Naive thymus-derived CD8-positive, alpha-beta T cell (primary cell): ENCODE results near the gene MLIP. TPM values are rescaled to one million over a fixed set of nuclear protein-coding genes. Genes with fewer than 3 reads are reported as not detected.

Experiments used
- ATAC-seq, 2 donors: fragments of 150-1000 bp; cut with Tn5 transposase in 1 of 2; sonication (Bioruptor Pico), chemical (Tn5 transposase) in 1 of 2; 1 replicate in 1 of 2; 2 replicates in 1 of 2; pipeline ENCODE4 v1.10.0; 2021; ENCODE audit warnings: mild to moderate bottlenecking in 2 of 2, moderate library complexity in 2 of 2
- POLR2A ChIA-PET: fragments of 350-600 bp; sonication (Branson Sonifier 250); formaldehyde crosslinking; loops from one replicate; lab custom pipeline; 2021; ENCODE audit warnings: antibody characterized with exemption; lab: Charles Lee
- DNase-seq, 10 donors: peaks; one replicate each; pipeline versions ENCODE4 v3.0.0 to v3.0.0-alpha.2; 2020 to 2022
- H3K27ac Mint-ChIP-seq, 10 donors: one replicate each; pipeline ENCODE4 v1.8.0; 2020 to 2022; ENCODE audit warnings: mild to moderate bottlenecking in 10 of 10, mixed read lengths in 10 of 10, moderate library complexity in 4 of 10, inconsistent platforms in 1 of 10
- H3K27me3 Mint-ChIP-seq, 5 donors: one replicate each; pipeline ENCODE4 v1.8.0; 2021 to 2022; ENCODE audit warnings: mixed read lengths in 5 of 5
- H3K36me3 Mint-ChIP-seq, 3 donors: one replicate each; pipeline ENCODE4 v1.8.0; 2020 to 2022; ENCODE audit warnings: mixed read lengths in 3 of 3, mild to moderate bottlenecking in 2 of 3, inconsistent platforms in 1 of 3
- H3K4me1 Mint-ChIP-seq, 4 donors: one replicate each; pipeline ENCODE4 v1.8.0; 2021 to 2022; ENCODE audit warnings: mixed read lengths in 4 of 4
- H3K4me3 Mint-ChIP-seq, 10 donors: one replicate each; pipeline ENCODE4 v1.8.0; 2020 to 2022; ENCODE audit warnings: mild to moderate bottlenecking in 10 of 10, mixed read lengths in 10 of 10, moderate library complexity in 6 of 10, inconsistent platforms in 1 of 10
- H3K9me3 Mint-ChIP-seq, 9 donors: one replicate each; pipeline ENCODE4 v1.8.0; 2020 to 2022; ENCODE audit warnings: mixed read lengths in 9 of 9, mild to moderate bottlenecking in 3 of 9, inconsistent platforms in 1 of 9, moderate library complexity in 1 of 9
- polyA plus RNA-seq, 3 donors: library from polyadenylated mRNA; unstranded; fragments of 300-500 nt; fragmentation: Illumina TruSeq; gene quantifications; one replicate each; pipeline ENCODE4 v1.2.3, GENCODE V29; 2021
- total RNA-seq, 8 experiments: library from RNA in 2 of 8; stranded (reverse) in 2 of 8; gene quantifications; one replicate each; pipeline ENCODE4 v1.2.3 and lab custom pipeline; 2021 to 2026

MLIP gene
- total and polyA plus RNA-seq, 5 experiments from 2014 or later: not detected

DNA sequence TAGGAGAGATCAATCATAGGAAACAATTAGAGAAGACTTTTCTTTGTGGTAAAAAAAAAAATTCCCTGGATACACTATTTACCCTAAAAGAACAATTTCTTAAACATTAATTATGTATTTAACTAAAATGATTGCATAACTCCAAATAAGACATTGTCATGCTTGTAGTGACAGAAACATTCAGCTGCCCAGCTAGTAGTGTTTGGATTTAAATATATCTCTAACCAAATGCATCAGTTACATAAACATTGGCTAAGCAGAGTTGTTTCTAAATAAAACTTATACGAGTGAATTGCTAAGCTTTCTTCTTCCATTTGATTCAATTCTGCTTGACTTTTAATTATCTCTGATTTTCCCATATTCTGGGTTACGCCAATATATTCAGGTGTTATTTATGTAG, 23.7 kb downstream of the MLIP start:
- Mint-ChIP-seq H3K36me3 (no peaks in the 10 kb centered on the region), H3K27me3 (peaks cover 0 to 15% (median 0%) of the 10 kb centered on the region in 5 donors), H3K9me3 (peaks cover 0 to 20% (median 0%) of the 10 kb centered on the region in 9 donors), H3K4me1 (peaks cover 0 to 4% (median 0%) of the 10 kb centered on the region in 4 donors), H3K4me3 (no peak overlapping the region), H3K27ac (no peak overlapping the region)
- DNase-seq: no peak
- POLR2A ChIA-PET: no interaction called here
- no peak for ATAC-seq

DNA sequence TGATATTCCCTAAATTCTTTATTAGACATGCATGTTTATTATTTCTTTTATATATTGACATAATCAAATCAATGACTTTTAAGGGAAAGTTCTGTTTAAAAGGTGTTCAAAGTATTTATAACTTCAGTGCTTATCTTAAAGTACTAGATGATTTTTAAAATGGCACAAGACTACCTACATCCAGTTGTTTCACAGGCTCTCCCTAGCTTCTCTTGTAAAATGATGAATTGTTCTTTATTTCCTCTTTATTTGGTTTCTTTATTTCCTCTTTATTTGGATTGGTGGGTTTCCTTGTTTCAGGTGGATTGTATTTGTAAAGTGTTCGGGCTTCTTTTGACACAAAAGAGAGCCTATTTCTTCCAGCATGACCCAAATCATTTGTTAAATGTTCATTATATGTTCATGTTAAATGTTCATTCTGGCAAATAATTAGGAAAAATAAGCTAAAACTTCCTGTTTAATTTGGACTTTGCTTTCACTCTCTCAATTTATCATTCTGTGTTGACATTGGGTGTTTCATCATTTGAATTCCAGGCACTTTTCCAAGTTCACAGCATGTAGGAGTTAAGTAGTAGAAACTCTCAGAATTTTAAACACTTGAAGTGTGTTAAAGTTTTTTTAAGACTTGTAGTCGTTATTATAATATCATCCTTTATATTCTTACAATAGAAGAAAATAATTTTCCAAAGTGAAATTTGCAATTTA, 24.6 kb downstream of the MLIP start:
- Mint-ChIP-seq H3K4me3 (no peak overlapping the region), H3K36me3 (no peaks in the 10 kb centered on the region), H3K4me1 (peaks cover 0 to 4% (median 0%) of the 10 kb centered on the region in 4 donors), H3K9me3 (peaks cover 0 to 20% (median 0%) of the 10 kb centered on the region in 9 donors), H3K27ac (no peak overlapping the region), H3K27me3 (peaks cover 0 to 15% (median 0%) of the 10 kb centered on the region in 5 donors)
- no peak for DNase-seq
- ATAC-seq: no peak
- POLR2A ChIA-PET: no interaction called here

DNA sequence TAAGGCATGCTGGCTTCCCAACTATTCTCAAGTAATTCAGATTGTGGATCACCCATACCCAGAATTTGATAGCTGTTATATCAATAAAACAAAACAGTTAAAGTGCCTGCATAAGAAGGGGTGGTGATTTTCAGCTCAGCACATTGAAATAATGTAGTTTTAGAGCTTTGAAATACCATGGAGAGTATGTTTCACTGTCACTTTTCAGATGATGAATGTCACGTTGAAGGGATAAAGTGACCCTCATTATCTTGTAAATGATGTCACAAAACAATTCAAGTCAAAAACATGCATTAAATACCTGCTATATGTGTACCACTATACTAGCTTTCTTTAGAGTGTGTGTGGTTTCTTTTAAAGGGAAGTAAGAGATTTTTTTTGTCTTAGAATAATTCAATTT, 27.6 kb downstream of the MLIP start:
- Mint-ChIP-seq H3K4me1 (peaks cover 0 to 4% (median 0%) of the 10 kb centered on the region in 4 donors), H3K27me3 (peaks cover 0 to 26% (median 0%) of the 10 kb centered on the region in 5 donors), H3K4me3 (no peak overlapping the region), H3K9me3 (peaks cover 0 to 20% (median 0%) of the 10 kb centered on the region in 9 donors), H3K36me3 (no peaks in the 10 kb centered on the region), H3K27ac (no peak overlapping the region)
- no peak for ATAC-seq
- no peak for DNase-seq
- POLR2A ChIA-PET: no interaction called here

DNA sequence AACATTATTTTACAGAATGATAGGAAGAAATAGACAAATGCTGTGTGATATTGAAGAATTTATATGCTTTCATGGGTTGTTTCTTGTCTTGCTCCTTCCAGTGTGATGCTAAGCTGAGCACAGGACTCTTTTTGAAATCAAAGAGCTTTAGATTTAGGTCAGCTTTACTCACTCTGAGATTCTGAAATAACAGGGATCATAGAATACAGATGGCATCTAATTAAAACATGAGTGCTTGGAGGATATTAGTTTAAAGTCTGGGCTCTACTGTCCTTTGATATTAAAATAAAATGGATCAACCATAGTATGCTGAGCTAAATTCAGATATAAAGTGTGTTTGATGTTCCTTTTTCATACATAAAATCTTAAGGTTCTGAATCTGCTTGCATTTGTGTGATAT, 29.6 kb downstream of the MLIP start:
- POLR2A ChIA-PET: no interaction called here
- peaks cover 0 to 4% (median 0%) of the 10 kb centered on the region in 4 donors for H3K4me1 Mint-ChIP-seq
- H3K27me3 Mint-ChIP-seq: peaks cover 0 to 26% (median 0%) of the 10 kb centered on the region in 5 donors
- DNase-seq: no peak
- no peak overlapping the region for H3K4me3 Mint-ChIP-seq
- ATAC-seq: no peak
- peaks cover 0 to 20% (median 0%) of the 10 kb centered on the region in 9 donors for H3K9me3 Mint-ChIP-seq
- no peaks in the 10 kb centered on the region for H3K36me3 Mint-ChIP-seq
- H3K27ac Mint-ChIP-seq: no peak overlapping the region

DNA sequence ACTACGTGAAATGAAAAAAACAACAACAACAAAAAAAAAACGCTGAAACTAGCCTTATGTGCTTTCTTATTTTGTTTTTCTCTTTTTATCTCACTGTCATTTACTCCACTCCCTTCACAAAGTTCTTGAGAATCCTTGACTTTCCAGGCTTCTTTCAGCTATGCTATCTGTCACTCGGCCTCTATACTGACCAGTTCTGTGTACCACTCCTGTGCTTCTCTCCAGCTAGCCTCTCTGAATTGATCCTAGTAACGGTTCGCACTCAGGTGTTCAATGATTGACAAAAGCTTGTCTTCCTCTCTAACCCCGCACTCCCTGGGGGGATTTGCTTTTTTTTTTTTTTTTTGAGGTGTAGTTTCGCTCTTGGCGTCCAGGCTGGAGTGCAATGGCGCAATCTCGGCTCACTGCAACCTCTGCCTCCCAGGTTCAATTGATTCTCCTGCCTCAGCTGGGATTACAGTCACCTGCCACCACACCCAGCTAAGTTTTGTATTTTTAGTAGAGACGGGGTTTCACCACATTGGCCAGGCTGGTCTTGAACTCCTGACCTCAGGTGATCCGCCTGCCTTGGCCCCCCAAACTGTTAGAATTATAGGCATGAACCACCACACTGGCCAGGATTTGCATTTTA, 31.8 kb downstream of the MLIP start:
- POLR2A ChIA-PET: no interaction called here
- H3K4me3 Mint-ChIP-seq: no peak overlapping the region
- peak overlapping the region in 1 of 10 donors; percentile 25 for H3K27ac Mint-ChIP-seq
- ATAC-seq (no peak), DNase-seq (no peak)
- H3K4me1 Mint-ChIP-seq: no peaks in the 10 kb centered on the region
- no peaks in the 10 kb centered on the region for H3K36me3 Mint-ChIP-seq
- peaks cover 0 to 12% (median 0%) of the 10 kb centered on the region in 5 donors for H3K27me3 Mint-ChIP-seq
- peaks cover 0 to 3% (median 0%) of the 10 kb centered on the region in 9 donors for H3K9me3 Mint-ChIP-seq

DNA sequence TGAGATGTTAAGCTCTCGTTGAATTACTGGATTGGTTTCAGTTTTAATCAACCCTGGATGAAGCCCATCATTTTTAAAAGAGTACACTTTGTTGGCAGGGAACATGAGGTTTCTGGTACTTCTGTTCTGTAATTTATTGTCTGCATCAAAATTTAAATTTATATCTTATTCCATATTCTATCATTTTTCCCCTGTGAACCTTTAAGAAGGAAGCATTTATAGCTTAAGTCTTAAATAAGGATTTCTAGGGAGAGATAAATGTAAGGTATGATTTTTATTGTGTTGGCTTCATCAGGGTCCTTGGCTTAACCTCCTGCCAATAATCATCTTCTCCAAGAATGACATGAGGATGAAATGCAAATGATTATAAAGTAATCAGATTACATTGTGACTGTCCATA, 40.6 kb downstream of the MLIP start:
- Mint-ChIP-seq H3K4me1 (no peaks in the 10 kb centered on the region), H3K9me3 (peaks cover 0 to 9% (median 0%) of the 10 kb centered on the region in 9 donors), H3K27ac (no peak overlapping the region), H3K36me3 (peaks cover 0 to 2% (median 0%) of the 10 kb centered on the region in 3 donors), H3K4me3 (no peak overlapping the region), H3K27me3 (no peaks in the 10 kb centered on the region)
- POLR2A ChIA-PET: no interaction called here
- DNase-seq (no peak), ATAC-seq (no peak)

DNA sequence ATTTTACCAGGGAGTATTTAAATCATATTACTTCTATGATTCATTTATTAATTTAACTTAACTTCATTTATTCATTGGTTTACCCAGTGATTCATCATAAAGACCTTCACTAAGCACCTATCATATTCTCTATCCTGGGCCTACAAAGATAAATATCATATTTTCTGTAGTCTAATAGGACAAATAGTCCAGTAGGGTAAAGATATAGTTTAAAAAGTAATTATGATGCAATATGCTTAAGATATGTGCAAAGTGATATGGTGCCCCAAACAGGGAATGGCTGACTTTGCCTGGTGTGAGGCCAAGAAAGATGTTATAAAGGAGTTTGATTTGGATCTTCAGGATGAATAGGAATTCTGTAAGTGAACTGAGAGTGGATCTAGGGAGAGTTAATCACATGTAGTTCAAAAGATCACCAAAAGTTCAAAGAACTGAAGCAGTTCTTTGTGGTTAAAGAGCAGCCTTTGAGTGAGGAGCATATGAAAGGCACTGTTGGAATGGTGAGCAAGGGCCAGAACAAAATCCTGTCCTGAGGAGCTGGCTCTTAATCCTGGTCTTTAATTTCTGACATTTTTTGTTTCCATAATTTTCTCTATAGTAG, 45.5 kb downstream of the MLIP start:
- no peak for ATAC-seq
- POLR2A ChIA-PET: no interaction called here
- peaks cover 0 to 18% (median 0%) of the 10 kb centered on the region in 9 donors for H3K9me3 Mint-ChIP-seq
- no peaks in the 10 kb centered on the region for H3K4me1 Mint-ChIP-seq
- no peaks in the 10 kb centered on the region for H3K27me3 Mint-ChIP-seq
- no peak for DNase-seq
- H3K4me3 Mint-ChIP-seq: no peak overlapping the region
- H3K27ac Mint-ChIP-seq: no peak overlapping the region
- peaks cover 0 to 2% (median 0%) of the 10 kb centered on the region in 3 donors for H3K36me3 Mint-ChIP-seq

DNA sequence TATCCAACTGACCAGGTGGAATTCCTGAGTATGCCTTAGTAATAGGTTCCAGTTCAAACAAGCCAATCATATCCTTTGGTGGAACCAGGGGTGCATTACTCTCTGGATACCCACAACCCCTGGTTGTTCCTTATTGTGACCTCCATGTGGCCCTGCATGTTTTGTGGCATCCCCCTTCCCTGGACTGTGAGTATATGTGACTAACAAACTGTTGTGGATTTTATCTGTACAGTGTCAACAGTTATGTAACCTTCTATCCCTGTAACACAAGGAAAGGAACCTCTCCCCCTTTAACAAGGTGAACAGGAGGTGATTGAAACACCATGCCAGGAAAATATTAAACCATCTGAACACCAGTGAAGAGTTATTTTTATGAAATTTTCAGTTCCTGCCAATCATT, 46.2 kb downstream of the MLIP start:
- no peaks in the 10 kb centered on the region for H3K27me3 Mint-ChIP-seq
- H3K36me3 Mint-ChIP-seq: no peaks in the 10 kb centered on the region
- DNase-seq (no peak), ATAC-seq (no peak)
- H3K9me3 Mint-ChIP-seq: peaks cover 0 to 14% (median 0%) of the 10 kb centered on the region in 9 donors
- no peak overlapping the region for H3K4me3 Mint-ChIP-seq
- POLR2A ChIA-PET: no interaction called here
- H3K27ac Mint-ChIP-seq: no peak overlapping the region
- no peaks in the 10 kb centered on the region for H3K4me1 Mint-ChIP-seq

DNA sequence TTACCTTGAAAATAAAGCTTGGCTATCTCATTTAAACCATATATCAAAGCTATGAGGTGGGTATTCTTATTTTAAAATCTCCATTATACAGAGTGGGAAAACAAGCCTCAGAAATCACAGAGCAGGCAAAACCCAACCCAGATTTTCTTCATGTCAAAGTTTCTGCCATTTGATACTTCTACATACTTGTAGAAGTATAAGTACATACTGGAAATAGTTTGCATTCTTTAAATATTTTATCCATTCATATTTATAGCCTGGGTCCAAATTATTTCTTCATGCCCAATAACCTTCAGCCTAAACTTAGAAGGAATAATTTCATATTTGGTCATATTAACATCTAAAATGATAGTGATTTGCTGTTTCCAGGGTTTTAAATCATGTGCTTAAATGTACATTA, 61.8 kb downstream of the MLIP start:
- peaks cover 0 to 12% (median 3%) of the 10 kb centered on the region in 9 donors for H3K9me3 Mint-ChIP-seq
- POLR2A ChIA-PET: no interaction called here
- DNase-seq (no peak), ATAC-seq (no peak)
- peaks cover 0 to 2% (median 0%) of the 10 kb centered on the region in 5 donors for H3K27me3 Mint-ChIP-seq
- H3K4me3 Mint-ChIP-seq: no peak overlapping the region
- H3K27ac Mint-ChIP-seq: no peak overlapping the region
- H3K4me1 Mint-ChIP-seq: no peaks in the 10 kb centered on the region
- no peaks in the 10 kb centered on the region for H3K36me3 Mint-ChIP-seq

DNA sequence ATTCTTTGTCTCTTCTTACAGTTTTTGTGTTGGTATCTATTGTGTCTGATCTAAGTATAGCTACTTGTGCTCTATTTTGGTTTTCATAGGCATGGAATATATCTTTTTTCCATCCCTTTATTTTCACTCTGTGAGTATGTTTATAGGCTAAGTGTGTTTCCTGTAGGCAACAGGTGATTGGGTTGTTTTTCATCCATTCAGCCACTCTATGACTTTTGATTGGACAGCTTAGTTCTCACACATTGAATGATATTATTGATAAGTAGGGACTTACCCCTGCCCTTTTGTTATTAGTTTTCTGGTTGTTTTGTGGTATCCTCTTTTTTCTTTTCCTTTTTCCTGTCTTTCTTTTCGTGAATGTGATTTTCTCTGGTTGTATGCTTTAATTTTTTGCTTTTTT, 67.9 kb downstream of the MLIP start:
- peaks cover 0 to 25% (median 3%) of the 10 kb centered on the region in 9 donors for H3K9me3 Mint-ChIP-seq
- H3K36me3 Mint-ChIP-seq: no peaks in the 10 kb centered on the region
- no peak overlapping the region for H3K4me3 Mint-ChIP-seq
- H3K27ac Mint-ChIP-seq: no peak overlapping the region
- ATAC-seq (no peak), DNase-seq (no peak)
- H3K4me1 Mint-ChIP-seq: no peaks in the 10 kb centered on the region
- POLR2A ChIA-PET: no interaction called here
- peaks cover 0 to 3% (median 1%) of the 10 kb centered on the region in 5 donors for H3K27me3 Mint-ChIP-seq

DNA sequence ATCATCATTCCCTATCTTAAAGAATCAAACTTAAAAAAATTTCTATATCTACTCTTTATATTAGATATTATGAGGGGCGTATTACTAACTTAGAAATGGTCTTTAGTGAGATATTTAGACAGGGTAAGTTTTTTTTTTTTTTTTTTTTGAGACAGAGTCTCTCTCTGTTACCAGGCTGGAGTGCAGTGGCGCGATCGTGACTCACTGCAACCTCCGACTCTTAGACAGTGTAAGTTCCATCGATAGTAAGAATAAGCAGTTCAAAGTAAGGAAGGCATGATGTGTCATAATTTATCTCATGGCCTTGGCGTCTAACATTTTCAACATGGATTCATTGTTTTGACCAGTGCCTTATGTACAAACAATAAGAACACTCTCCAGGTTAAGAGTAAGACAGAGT, 72.4 kb downstream of the MLIP start:
- H3K36me3 Mint-ChIP-seq: no peaks in the 10 kb centered on the region
- H3K9me3 Mint-ChIP-seq: peaks cover 0 to 22% (median 0%) of the 10 kb centered on the region in 9 donors
- H3K27me3 Mint-ChIP-seq: peaks cover 0 to 3% (median 1%) of the 10 kb centered on the region in 5 donors
- no peak overlapping the region for H3K4me3 Mint-ChIP-seq
- DNase-seq: no peak
- no peak for ATAC-seq
- POLR2A ChIA-PET: no interaction called here
- no peak overlapping the region for H3K27ac Mint-ChIP-seq
- no peaks in the 10 kb centered on the region for H3K4me1 Mint-ChIP-seq

DNA sequence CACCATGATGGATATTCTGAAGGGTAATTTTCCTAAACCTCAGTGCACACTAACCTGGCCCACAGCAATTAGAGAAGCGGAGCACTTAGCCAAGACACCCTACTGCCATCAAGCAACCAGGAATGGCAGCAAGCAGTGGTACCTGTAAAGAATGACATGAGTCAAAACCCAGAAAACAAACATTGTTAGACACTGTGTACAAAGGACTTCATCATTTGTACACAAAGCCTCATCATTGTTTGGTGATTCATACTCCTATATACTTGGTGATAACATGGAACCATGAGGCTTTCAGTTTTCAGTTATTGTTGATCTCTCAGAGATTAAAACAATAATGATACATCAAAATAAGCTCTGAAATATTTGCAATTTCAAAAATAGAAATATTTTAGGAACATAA, 74.6 kb downstream of the MLIP start:
- no peak overlapping the region for H3K27ac Mint-ChIP-seq
- peaks cover 0 to 1% (median 0%) of the 10 kb centered on the region in 5 donors for H3K27me3 Mint-ChIP-seq
- H3K4me3 Mint-ChIP-seq: no peak overlapping the region
- POLR2A ChIA-PET: no interaction called here
- H3K36me3 Mint-ChIP-seq: no peaks in the 10 kb centered on the region
- no peaks in the 10 kb centered on the region for H3K4me1 Mint-ChIP-seq
- DNase-seq (no peak), ATAC-seq (no peak)
- H3K9me3 Mint-ChIP-seq: peaks cover 0 to 6% (median 0%) of the 10 kb centered on the region in 9 donors

DNA sequence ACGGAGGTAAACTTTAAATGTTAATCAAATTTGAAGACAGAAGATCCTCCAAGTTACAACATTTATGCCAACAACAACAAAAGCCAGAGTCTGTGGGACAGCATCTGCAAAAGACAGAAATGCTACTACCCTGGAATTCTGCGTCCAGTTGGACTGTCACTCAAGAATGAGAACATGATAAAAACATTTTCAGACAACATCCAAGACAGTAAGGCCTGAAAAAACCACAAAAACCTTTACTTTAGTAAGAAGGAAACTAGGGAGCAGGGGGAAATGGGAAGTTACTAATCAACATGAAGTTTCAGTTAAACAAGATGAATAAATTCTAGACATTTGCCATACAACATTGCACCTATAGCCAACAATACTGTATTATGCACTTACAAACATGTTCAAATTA, 77.6 kb downstream of the MLIP start:
- no peak overlapping the region for H3K27ac Mint-ChIP-seq
- H3K27me3 Mint-ChIP-seq: peaks cover 0 to 1% (median 0%) of the 10 kb centered on the region in 5 donors
- H3K36me3 Mint-ChIP-seq: no peaks in the 10 kb centered on the region
- DNase-seq (no peak), ATAC-seq (no peak)
- peaks cover 0 to 6% (median 0%) of the 10 kb centered on the region in 9 donors for H3K9me3 Mint-ChIP-seq
- POLR2A ChIA-PET: no interaction called here
- H3K4me3 Mint-ChIP-seq: no peak overlapping the region
- no peaks in the 10 kb centered on the region for H3K4me1 Mint-ChIP-seq
